ENCODE results near the gene ERCC2.

The ERCC2 gene

GRCh38 chr19:45400192-45400591 lies 29.8 kb upstream of the ERCC2 start:
- no peak for DNase-seq

GRCh38 chr19:45395821-45396617 lies 25.6 kb upstream of the ERCC2 start:
- no peak for DNase-seq

DNA sequence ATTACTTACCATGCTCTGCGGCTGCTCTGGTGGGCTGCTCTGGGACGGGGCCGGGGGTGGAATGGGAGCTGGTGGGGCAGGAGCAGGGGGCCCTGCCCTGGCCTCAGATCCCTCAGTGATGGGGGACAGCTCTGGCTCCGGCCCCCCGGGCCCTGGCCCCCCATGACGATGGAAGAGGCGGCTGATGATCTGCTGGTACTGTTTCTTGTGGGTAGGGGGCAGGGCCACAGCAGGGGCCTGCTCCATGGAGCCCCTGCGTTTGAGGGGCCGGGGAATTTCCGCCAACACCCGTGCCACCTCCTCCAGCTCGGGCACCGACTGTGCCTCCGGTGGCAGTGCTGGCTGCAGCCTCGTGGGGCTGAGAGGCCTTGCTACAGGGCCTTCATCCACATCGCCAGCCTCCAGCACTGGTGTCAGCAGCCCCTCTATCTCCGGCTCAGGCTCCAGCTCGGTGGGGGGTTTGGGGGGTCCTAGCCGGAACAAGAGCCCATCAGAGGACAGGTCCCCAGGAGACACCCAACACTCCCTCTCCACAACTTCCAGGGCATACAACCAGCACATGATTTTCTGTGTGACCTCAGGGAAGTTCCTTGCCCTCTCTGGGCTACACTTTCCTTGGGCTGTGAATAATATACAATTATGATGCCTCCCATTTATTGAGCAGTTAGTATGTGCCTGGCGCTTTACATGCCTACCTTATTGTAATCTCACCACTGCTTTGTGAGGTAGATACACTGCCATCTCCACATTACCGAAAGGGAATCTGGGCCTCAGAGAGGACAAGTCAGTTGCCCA lies 21.7 kb upstream of the ERCC2 start:
- DNase-seq = no peak

GRCh38 chr19:45391346-45391745 lies 21.0 kb upstream of the ERCC2 start:
- DNase-seq = no peak

- no peak for DNase-seq
Observed at GRCh38 chr19:45385392-45386221, 15.2 kb upstream of the ERCC2 start.

GRCh38 chr19:45382426-45382825 lies 12.1 kb upstream of the ERCC2 start:
- DNase-seq = no peak

DNA sequence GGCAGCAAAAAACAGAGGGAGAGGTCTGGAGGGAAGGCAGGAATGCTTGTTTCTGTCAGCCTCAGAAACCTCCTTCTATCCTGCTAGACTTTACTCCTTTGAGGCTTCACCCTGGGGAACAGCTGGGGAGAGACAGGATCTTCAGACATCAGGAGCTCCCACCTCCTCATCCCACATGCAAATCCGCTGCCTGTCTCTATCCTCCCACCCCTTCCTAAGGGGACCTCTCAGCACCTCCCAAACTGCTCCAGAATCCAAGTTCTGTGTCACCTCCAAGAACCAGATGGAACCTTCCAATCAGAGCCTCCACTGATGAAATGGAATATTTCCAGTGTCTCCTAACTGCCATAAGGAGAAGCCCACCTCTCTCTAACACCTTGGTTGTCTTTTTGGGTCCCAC lies 9.7 kb upstream of the ERCC2 start:
- no peak for DNase-seq

DNA sequence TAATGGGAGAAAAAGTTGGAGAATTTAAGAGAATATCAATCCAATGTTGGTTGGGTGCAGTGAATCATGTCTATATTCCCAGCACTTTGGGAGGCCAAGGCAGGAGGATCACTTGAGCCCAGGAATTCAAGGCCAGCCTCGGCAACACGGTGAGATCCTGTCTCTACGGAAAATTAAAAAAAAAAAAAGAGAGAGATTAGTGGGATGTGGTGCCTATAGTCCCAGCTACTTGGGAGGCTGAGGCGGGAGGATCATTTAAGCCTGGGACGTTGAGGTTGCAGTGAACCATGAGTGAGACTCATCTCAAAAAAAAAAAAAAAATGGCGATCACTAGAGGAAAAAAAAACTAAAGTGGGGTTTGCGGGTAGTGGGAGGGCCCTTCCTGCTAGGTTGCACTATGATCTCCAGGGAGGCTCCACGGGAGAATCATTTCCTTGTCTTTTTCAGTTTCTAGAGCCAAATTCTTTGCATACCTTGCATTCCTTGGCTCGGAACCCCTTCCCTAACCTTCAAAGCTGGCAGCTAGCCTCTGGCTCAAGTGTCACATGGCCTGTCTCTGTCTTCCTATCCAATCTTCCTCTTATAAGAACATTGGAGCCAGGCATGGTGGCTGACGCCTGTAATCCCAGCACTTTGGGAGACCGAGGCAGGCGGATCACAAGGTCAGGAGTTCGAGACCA lies 5.8 kb upstream of the ERCC2 start:
- no peak for DNase-seq

- DNase-seq = no peak
Observed at GRCh38 chr19:45368737-45369340, 1.5 kb downstream of the ERCC2 start.

DNA sequence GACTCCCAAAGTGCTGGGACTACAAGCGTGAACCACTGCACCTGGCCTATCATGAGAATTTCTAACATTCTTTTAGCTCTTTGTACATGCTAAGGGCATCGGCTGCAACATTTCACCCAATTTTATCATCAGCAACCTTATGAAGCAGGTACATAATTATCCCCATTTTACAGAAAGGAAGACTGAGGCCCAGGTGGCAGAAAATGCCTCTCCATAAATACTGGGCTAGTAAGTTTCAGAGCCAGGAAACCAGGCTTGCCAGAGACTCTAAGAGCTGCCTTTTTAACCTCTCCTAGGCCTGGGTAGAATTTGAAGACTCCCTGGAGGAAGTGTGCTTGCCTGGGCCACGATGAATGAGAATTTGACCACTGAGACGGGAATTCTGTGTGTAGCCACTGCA lies 2.2 kb downstream of the ERCC2 start:
- no peak for DNase-seq

- no peak for DNase-seq
Observed at GRCh38 chr19:45364696-45365095, 5.7 kb downstream of the ERCC2 start.

- DNase-seq = no peak
Observed at GRCh38 chr19:45363861-45364459, 6.4 kb downstream of the ERCC2 start.

- DNase-seq = no peak
Observed at GRCh38 chr19:45362291-45362690, 8.1 kb downstream of the ERCC2 start.

DNA sequence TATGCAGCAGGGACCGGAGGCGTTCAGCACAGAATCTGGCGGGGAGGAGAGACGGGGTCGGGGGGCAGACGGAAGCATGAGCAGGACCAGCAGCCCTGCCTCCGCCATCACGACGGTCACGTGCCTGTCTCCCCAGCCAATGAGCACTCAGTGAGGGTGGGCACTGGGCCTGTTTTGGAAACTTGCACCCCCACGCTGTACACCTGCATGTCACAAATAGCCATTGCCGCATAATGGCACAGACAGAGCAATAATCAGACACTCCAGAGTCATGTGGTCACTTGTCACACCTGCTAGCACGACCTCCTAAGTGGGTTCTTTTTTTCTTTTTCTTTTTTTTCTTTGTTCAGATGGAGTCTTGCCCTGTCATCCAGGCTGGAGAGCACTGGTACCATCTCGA lies 8.8 kb downstream of the ERCC2 start:
- DNase-seq = no peak

GRCh38 chr19:45358213-45358792 lies 12.1 kb downstream of the ERCC2 start:
- DNase-seq = no peak

- DNase-seq = no peak
Observed at GRCh38 chr19:45357445-45357783, 13.0 kb downstream of the ERCC2 start.

GRCh38 chr19:45356760-45357444 lies 13.5 kb downstream of the ERCC2 start:
- no peak for DNase-seq

DNA sequence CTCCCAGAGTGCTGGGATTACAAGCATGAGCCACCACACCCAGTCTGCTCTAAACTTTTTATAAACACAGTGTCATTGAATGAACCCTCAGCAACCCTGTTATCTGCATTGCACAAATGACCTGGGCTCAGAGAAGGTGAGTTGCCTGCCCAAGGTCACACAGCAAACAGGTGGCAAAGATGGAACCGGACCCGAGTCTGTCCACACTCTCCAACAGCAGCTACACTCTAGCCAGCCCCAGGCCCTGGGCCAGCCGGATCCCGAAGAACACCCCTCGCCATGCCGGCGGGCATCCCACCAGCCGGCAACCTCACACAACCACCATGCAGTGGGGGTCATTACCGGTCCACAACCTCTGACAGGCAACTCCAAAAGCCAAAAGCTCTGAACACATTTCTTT lies 14.5 kb downstream of the ERCC2 start:
- no peak for DNase-seq

DNA sequence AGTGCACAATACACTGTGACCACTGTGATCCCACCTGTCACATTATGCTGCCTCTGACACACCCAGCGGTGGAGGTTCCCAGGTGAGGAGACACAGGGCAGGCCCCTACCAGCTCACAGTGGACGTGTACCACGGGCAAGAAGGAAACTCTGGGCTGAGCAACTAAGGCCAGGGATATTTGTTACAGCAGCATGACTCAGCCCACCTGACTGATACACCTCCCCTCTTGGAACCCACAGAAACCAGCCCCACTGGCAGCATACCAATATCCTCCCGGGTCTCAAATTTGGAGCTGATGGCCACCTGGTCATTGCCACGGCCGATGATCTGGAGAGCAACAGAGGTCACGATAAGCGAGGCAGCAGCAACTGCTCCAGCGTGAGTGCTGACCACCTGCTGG lies 15.0 kb downstream of the ERCC2 start:
- DNase-seq = no peak

GRCh38 chr19:45354241-45354842 lies 16.0 kb downstream of the ERCC2 start:
- no peak for DNase-seq
